Measurements from ENCODE around the gene NT5M.

- no peak for TF ChIP-seq CTCF (conservative IDR thresholded peaks at IDR 0.05; ENCODE audit: low read depth, low read length)
- TF ChIP-seq EZH2phosphoT487 (IDR thresholded peaks at IDR 0.05; ENCODE audit: borderline replicate concordance, low read length), result no peak
- TF ChIP-seq EZH2 (IDR thresholded peaks at IDR 0.05; ENCODE audit: low read length, unreplicated experiment), result no peak
These were observed 13.5 kb upstream of the NT5M start for GRCh38 chr17:17289701-17290100.
